Measurements from ENCODE around the gene DNAH1.

DNA sequence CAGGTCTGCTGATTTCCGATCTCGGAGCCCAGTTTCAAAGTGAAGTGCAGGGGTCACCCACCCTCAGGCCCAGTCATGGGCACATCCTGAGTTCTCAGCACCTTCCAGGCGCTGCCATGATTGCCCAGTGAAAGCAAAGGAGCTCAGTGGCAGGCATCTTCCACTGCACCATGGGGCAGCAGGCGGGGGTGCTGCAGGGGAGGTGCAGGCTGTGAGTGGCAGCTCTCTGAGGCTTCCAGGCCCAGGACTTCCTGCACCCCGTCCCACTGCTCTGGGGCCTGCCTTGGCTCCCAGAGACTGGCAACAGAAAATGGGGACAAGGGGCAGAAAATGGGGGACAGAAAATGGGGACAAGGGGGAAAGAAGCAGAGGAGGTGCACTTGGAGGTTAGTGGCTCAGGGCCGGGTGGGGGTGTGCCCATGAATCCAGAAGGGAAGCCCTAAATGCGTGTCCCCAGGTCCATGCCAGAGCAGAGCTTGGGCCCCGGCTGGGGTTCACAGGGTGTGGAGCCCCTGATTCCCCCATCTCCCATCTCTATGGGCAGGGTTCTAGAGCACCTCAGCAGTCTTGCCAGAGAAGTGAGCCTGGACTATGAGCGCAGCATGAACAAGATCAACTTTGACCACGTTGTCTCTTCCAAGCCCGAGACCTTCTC lies 28.0 kb downstream of the DNAH1 start:
- no peak for TF ChIP-seq POLR2A (IDR thresholded peaks at IDR 0.05)
- TF ChIP-seq, protein P1, sequence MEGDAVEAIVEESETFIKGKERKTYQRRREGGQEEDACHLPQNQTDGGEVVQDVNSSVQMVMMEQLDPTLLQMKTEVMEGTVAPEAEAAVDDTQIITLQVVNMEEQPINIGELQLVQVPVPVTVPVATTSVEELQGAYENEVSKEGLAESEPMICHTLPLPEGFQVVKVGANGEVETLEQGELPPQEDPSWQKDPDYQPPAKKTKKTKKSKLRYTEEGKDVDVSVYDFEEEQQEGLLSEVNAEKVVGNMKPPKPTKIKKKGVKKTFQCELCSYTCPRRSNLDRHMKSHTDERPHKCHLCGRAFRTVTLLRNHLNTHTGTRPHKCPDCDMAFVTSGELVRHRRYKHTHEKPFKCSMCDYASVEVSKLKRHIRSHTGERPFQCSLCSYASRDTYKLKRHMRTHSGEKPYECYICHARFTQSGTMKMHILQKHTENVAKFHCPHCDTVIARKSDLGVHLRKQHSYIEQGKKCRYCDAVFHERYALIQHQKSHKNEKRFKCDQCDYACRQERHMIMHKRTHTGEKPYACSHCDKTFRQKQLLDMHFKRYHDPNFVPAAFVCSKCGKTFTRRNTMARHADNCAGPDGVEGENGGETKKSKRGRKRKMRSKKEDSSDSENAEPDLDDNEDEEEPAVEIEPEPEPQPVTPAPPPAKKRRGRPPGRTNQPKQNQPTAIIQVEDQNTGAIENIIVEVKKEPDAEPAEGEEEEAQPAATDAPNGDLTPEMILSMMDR (IDR thresholded peaks at IDR 0.05 in 8 of 11, conservative IDR thresholded peaks at IDR 0.05 in 3 of 11): no peak
- no peak for TF ChIP-seq POLR2AphosphoS5 (IDR thresholded peaks at IDR 0.05)
